Erythroblast (primary cell): ENCODE measurements around the gene ANK3.

Experiments used
- GATA1 ChIP-seq: IDR thresholded peaks from 2 replicates; pipeline ENCODE4 v1.6.1; 2011; ENCODE audit warnings: low read depth, mild to moderate bottlenecking, control low read depth, low read length, moderate library complexity
- POLR2A ChIP-seq: IDR thresholded peaks from 2 replicates; pipeline ENCODE4 v1.6.1; 2011; ENCODE audit warnings: mild to moderate bottlenecking, low read length

- no peak for TF ChIP-seq POLR2A
- no peak for TF ChIP-seq GATA1
Measured at GRCh38 chr10:60280475-60280874, 109.2 kb downstream of the ANK3 start.
